Endodermal cell (in vitro differentiated cells): Measurements from ENCODE around the gene TAS2R20. TPM values are rescaled to one million over a fixed set of nuclear protein-coding genes. Genes with fewer than 3 reads are reported as not detected.
"Not testable (repeated sequence)": the region's sequence is repeated elsewhere in the genome, so short reads cannot be mapped to it uniquely, and the experiment has no call there.

Source experiments
- DNase-seq: peaks from one replicate; pipeline ENCODE4 v3.0.0-alpha.2; 2017
- H3K27ac ChIP-seq: 2 replicates; pipeline ENCODE4 v1.5.1; 2013; ENCODE audit warnings: mild to moderate bottlenecking, low read depth, low read length, moderate library complexity
- H3K27me3 ChIP-seq: 2 replicates; pipeline ENCODE4 v1.6.1; 2013; ENCODE audit warnings: mild to moderate bottlenecking, low read length, moderate library complexity; ENCODE audit not compliant: insufficient read depth, control insufficient read depth, poor library complexity, severe bottlenecking
- H3K36me3 ChIP-seq: 2 replicates; pipeline ENCODE4 v1.7.0; 2013; ENCODE audit warnings: mild to moderate bottlenecking, low read length, moderate library complexity; ENCODE audit not compliant: control insufficient read depth, insufficient read depth
- H3K4me1 ChIP-seq: one replicate; pipeline ENCODE4 v1.7.0; 2013; ENCODE audit warnings: low read length; ENCODE audit not compliant: control insufficient read depth, insufficient read depth
- H3K4me3 ChIP-seq: 2 replicates; pipeline ENCODE4 v1.5.1; 2013; ENCODE audit warnings: mild to moderate bottlenecking, low read length, moderate library complexity
- H3K9ac ChIP-seq: 2 replicates; pipeline ENCODE4 v1.6.1; 2013; ENCODE audit warnings: mild to moderate bottlenecking, low read length, moderate library complexity; ENCODE audit not compliant: poor library complexity, severe bottlenecking; ENCODE audit errors: extremely low read depth
- H3K9me3 ChIP-seq: 2 replicates; pipeline ENCODE4 v1.6.1; 2013; ENCODE audit warnings: mild to moderate bottlenecking, low read length, moderate library complexity; ENCODE audit not compliant: control insufficient read depth
- H3K27ac Mint-ChIP-seq: 2 replicates; pipeline ENCODE4 v1.8.0; 2020; ENCODE audit warnings: mixed read lengths
- H3K27me3 Mint-ChIP-seq: 2 replicates; pipeline ENCODE4 v1.8.0; 2021; ENCODE audit warnings: mild to moderate bottlenecking, mixed read lengths; ENCODE audit not compliant: insufficient read depth
- H3K36me3 Mint-ChIP-seq: 2 replicates; pipeline ENCODE4 v1.8.0; 2020; ENCODE audit warnings: low read depth, mixed read lengths
- H3K4me1 Mint-ChIP-seq: 2 replicates; pipeline ENCODE4 v1.8.0; 2020; ENCODE audit warnings: mixed read lengths
- H3K4me3 Mint-ChIP-seq: 2 replicates; pipeline ENCODE4 v1.8.0; 2020; ENCODE audit warnings: mild to moderate bottlenecking, moderate library complexity, mixed read lengths
- H3K9me3 Mint-ChIP-seq: 2 replicates; pipeline ENCODE4 v1.8.0; 2020; ENCODE audit warnings: mild to moderate bottlenecking, mixed read lengths
- CTCF ChIP-seq: fragments of 200-600 bp; sonication (generic); conservative IDR thresholded peaks from 2 replicates; pipeline ENCODE4 v1.5.0; 2021; ENCODE audit warnings: antibody characterized with exemption, mild to moderate bottlenecking
- WGBS, 2 experiments: methylation state at CpG; one replicate each; pipeline versions ENCODE4 v1.1.5 to v1.1.7; 2013; ENCODE audit warnings: missing lambda C conversion rate in 2 of 2, mixed read lengths in 1 of 2; ENCODE audit not compliant: insufficient coverage in 1 of 2, insufficient read length in 1 of 2; 5-methylcytosine and 5-hydroxymethylcytosine counted together
- total RNA-seq, 2 donors: library from RNA; stranded (reverse); fragmentation: NEBNext Ultra II Directional in 1 of 2; extraction: Animal tissue kit (Norgen Biotek cat#: 25700) in 1 of 2; gene quantifications; 2 replicates in 1 of 2; 3 replicates in 1 of 2; pipeline ENCODE4 v1.2.1, GENCODE V29; 2021

TAS2R20 gene
- total RNA-seq, 2 donors from 2014 or later = 2.1 to 5.9 TPM

- Mint-ChIP-seq H3K9me3 (peaks cover 6% of the 10 kb centered on the region), H3K4me3 (no peak overlapping the region), H3K27ac (no peak overlapping the region), H3K36me3 (peaks cover 60% of the 10 kb centered on the region), H3K27me3 (no peaks in the 10 kb centered on the region), H3K4me1 (peaks cover 12% of the 10 kb centered on the region)
- Histone ChIP-seq H3K27me3 (no peaks in the 10 kb centered on the region), H3K4me1 (no peaks in the 10 kb centered on the region), H3K27ac (no peak overlapping the region), H3K4me3 (no peak overlapping the region), H3K9me3 (peaks cover 6% of the 10 kb centered on the region), H3K36me3 (peaks cover 6% of the 10 kb centered on the region), H3K9ac (no peak overlapping the region)
- whole genome bisulfite sequencing, 2 experiments = 97 to 100% methylated on average over 2 to 3 of the region's 3 CpGs
- DNase-seq = no peak
- no peak for TF ChIP-seq CTCF
Measured at GRCh38 chr12:11039171-11039570, 41.1 kb upstream of the TAS2R20 start.

- not testable (repeated sequence) for H3K27ac ChIP-seq, H3K9me3 ChIP-seq, DNase-seq, H3K9me3 Mint-ChIP-seq, H3K4me1 Mint-ChIP-seq, H3K4me3 Mint-ChIP-seq, H3K27ac Mint-ChIP-seq, H3K4me3 ChIP-seq, H3K9ac ChIP-seq, H3K27me3 ChIP-seq, H3K36me3 ChIP-seq, H3K27me3 Mint-ChIP-seq, H3K4me1 ChIP-seq
- no CpG with 5 or more reads among the region's 3 CpGs for WGBS, 2 experiments
- peaks cover 51% of the 10 kb centered on the region for H3K36me3 Mint-ChIP-seq
Measured at GRCh38 chr12:11033959-11034358, 35.9 kb upstream of the TAS2R20 start.

- DNase-seq = no peak
- no peaks in the 10 kb centered on the region for H3K4me1 ChIP-seq
- H3K27ac Mint-ChIP-seq = peak within 1 kb of the TSS; percentile 19
- H3K27me3 ChIP-seq = no peaks in the 10 kb centered on the region
- no peaks in the 10 kb centered on the region for H3K27me3 Mint-ChIP-seq
- peaks cover 50% of the 10 kb centered on the region for H3K36me3 Mint-ChIP-seq
- no peak within 1 kb of the TSS for H3K27ac ChIP-seq
- no peaks in the 10 kb centered on the region for H3K4me1 Mint-ChIP-seq
- TF ChIP-seq CTCF = no peak
- no peaks in the 10 kb centered on the region for H3K9me3 ChIP-seq
- H3K9ac ChIP-seq = no peak within 1 kb of the TSS
- H3K9me3 Mint-ChIP-seq = peaks cover under 1% of the 10 kb centered on the region
- peaks cover 15% of the 10 kb centered on the region for H3K36me3 ChIP-seq
- H3K4me3 ChIP-seq = no peak within 1 kb of the TSS
- H3K4me3 Mint-ChIP-seq = no peak within 1 kb of the TSS
- WGBS, 2 experiments = 86 to 96% methylated on average over 3 to 6 of the region's 6 CpGs
Measured at GRCh38 chr12:11031307-11031706, 33.2 kb upstream of the TAS2R20 start, which contains the start of gene TAS2R31. Gene TAS2R31, minus strand, starts transcription at chr12:11031407. Its CDS starts 72 bp downstream, at chr12:11031335.

- TF ChIP-seq CTCF = peak; percentile 84
- WGBS, 2 experiments = 89 to 95% methylated on average over 3 to 6 of the region's 6 CpGs
- peaks cover 41% of the 10 kb centered on the region for H3K36me3 Mint-ChIP-seq
- no peaks in the 10 kb centered on the region for H3K4me1 Mint-ChIP-seq
- Histone ChIP-seq H3K27ac (no peak overlapping the region), H3K36me3 (peaks cover 25% of the 10 kb centered on the region), H3K27me3 (no peaks in the 10 kb centered on the region), H3K4me1 (no peaks in the 10 kb centered on the region), H3K4me3 (no peak overlapping the region), H3K9ac (no peak overlapping the region), H3K9me3 (peaks cover 8% of the 10 kb centered on the region)
- no peak overlapping the region for H3K4me3 Mint-ChIP-seq
- no peaks in the 10 kb centered on the region for H3K27me3 Mint-ChIP-seq
- DNase-seq = peak; percentile 91
- peaks cover 16% of the 10 kb centered on the region for H3K9me3 Mint-ChIP-seq
- no peak overlapping the region for H3K27ac Mint-ChIP-seq
Measured at GRCh38 chr12:11026118-11026517, 28.0 kb upstream of the TAS2R20 start.
